Mucosa of gallbladder (tissue), 1 donor: ENCODE data around the gene WDR18. TPM values are rescaled to one million over a fixed set of nuclear protein-coding genes. Genes with fewer than 3 reads are reported as not detected.

Source experiments
- DNase-seq: peaks from one replicate; pipeline ENCODE4 v3.0.0-alpha.2; 2020; ENCODE audit warnings: low spot score
- total RNA-seq: library from RNA; stranded (reverse); gene quantifications from one replicate; pipeline ENCODE4 v1.2.1, GENCODE V29; 2021
- donor health status: DM: no; HTN: no; CAD: no.

Gene WDR18
- total RNA-seq = 52.5 TPM

GRCh38 chr19:984165-984967 lies at the start of gene WDR18:
Gene WDR18, plus strand, starts transcription at chr19:984345. Its CDS starts 9 bp downstream, at chr19:984354.
- peak; percentile 93 for DNase-seq

GRCh38 chr19:934865-935479 lies 49.2 kb upstream of the WDR18 start:
- DNase-seq = peak; percentile 88

GRCh38 chr19:936175-936546 lies 48.0 kb upstream of the WDR18 start:
- no peak for DNase-seq

- DNase-seq = no peak
Measured at GRCh38 chr19:937259-937694, 46.9 kb upstream of the WDR18 start.

- no peak for DNase-seq
Measured at GRCh38 chr19:938233-938923, 45.8 kb upstream of the WDR18 start.

GRCh38 chr19:939439-939838 lies 44.7 kb upstream of the WDR18 start:
- DNase-seq = no peak

- no peak for DNase-seq
Measured at GRCh38 chr19:939922-940321, 44.2 kb upstream of the WDR18 start.

GRCh38 chr19:940591-941291 lies 43.4 kb upstream of the WDR18 start:
- DNase-seq = peak; percentile 78

GRCh38 chr19:941292-942132 lies 42.6 kb upstream of the WDR18 start:
- DNase-seq = no peak

GRCh38 chr19:942133-942645 lies 42.0 kb upstream of the WDR18 start:
- DNase-seq = no peak

GRCh38 chr19:943551-944170 lies 40.5 kb upstream of the WDR18 start:
- no peak for DNase-seq

- peak; percentile 32 for DNase-seq
Measured at GRCh38 chr19:944171-944567, 40.0 kb upstream of the WDR18 start.

- no peak for DNase-seq
Measured at GRCh38 chr19:944663-945241, 39.4 kb upstream of the WDR18 start.

GRCh38 chr19:945401-946252 lies 38.5 kb upstream of the WDR18 start:
- DNase-seq = no peak

- DNase-seq = no peak
Measured at GRCh38 chr19:947090-947706, 36.9 kb upstream of the WDR18 start.

GRCh38 chr19:947707-948539 lies 36.2 kb upstream of the WDR18 start:
- DNase-seq = peak; percentile 64

GRCh38 chr19:948842-949496 lies 35.2 kb upstream of the WDR18 start:
- no peak for DNase-seq
